ENCODE data around the gene SYT5.
"Not testable (repeated sequence)": the region's sequence is repeated elsewhere in the genome, so short reads cannot be mapped to it uniquely, and the experiment has no call there.

DNA sequence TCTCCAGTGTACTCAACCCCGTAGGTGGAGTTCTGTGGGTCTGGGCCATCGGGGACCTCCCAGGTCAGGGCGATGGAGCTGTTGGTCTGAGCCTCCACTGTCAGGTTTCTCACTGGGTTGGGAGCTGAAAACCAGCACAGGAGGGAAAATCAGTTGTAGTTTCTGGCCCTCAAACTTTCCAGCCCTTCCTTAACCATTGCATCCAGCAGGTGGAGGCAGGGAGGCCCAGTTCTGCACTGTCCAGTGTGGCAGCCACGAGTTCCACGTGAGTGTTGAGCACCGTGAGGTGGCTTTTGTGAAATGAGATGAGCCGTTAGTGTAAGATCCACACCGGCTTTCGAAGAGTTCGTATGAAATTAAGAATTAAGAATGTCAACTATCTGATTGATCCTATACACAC lies 22.1 kb upstream of the SYT5 start:
- TF ChIP-seq, protein P1, sequence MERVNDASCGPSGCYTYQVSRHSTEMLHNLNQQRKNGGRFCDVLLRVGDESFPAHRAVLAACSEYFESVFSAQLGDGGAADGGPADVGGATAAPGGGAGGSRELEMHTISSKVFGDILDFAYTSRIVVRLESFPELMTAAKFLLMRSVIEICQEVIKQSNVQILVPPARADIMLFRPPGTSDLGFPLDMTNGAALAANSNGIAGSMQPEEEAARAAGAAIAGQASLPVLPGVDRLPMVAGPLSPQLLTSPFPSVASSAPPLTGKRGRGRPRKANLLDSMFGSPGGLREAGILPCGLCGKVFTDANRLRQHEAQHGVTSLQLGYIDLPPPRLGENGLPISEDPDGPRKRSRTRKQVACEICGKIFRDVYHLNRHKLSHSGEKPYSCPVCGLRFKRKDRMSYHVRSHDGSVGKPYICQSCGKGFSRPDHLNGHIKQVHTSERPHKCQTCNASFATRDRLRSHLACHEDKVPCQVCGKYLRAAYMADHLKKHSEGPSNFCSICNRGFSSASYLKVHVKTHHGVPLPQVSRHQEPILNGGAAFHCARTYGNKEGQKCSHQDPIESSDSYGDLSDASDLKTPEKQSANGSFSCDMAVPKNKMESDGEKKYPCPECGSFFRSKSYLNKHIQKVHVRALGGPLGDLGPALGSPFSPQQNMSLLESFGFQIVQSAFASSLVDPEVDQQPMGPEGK (CRISPR knock-in tag; IDR thresholded peaks at IDR 0.05; ENCODE audit: borderline replicate concordance), result not testable (repeated sequence)
- TF ChIP-seq ARNTL (CRISPR knock-in tag; IDR thresholded peaks at IDR 0.05; ENCODE audit: borderline replicate concordance, low read depth); PPARA (CRISPR knock-in tag; IDR thresholded peaks at IDR 0.05; ENCODE audit: borderline replicate concordance); TCF4 (CRISPR knock-in tag; IDR thresholded peaks at IDR 0.05; ENCODE audit: borderline replicate concordance); GLIS3 (CRISPR knock-in tag; IDR thresholded peaks at IDR 0.05); BACH2 (CRISPR knock-in tag; IDR thresholded peaks at IDR 0.05; ENCODE audit: borderline replicate concordance): not testable (repeated sequence)
- TF ChIP-seq, protein P2, sequence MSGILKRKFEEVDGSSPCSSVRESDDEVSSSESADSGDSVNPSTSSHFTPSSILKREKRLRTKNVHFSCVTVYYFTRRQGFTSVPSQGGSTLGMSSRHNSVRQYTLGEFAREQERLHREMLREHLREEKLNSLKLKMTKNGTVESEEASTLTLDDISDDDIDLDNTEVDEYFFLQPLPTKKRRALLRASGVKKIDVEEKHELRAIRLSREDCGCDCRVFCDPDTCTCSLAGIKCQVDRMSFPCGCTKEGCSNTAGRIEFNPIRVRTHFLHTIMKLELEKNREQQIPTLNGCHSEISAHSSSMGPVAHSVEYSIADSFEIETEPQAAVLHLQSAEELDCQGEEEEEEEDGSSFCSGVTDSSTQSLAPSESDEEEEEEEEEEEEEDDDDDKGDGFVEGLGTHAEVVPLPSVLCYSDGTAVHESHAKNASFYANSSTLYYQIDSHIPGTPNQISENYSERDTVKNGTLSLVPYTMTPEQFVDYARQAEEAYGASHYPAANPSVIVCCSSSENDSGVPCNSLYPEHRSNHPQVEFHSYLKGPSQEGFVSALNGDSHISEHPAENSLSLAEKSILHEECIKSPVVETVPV (CRISPR knock-in tag; IDR thresholded peaks at IDR 0.05), result not testable (repeated sequence)
